Karpas-422 (cell line): ENCODE measurements around the gene NUP58. TPM values are rescaled to one million over a fixed set of nuclear protein-coding genes. Genes with fewer than 3 reads are reported as not detected.
A peak's percentile ranks its signal among the peaks of the same experiment; 100 is the strongest.

ENCODE experiments used
- DNase-seq: peaks from one replicate; pipeline ENCODE4 v3.0.0-alpha.2; 2015
- H2AFZ ChIP-seq: fragments of 200-600 bp; sonication (generic); 2 replicates; pipeline ENCODE4 v1.6.1; 2014; ENCODE audit warnings: antibody characterized with exemption, low read length, mixed read lengths
- H3K27ac ChIP-seq: fragments of 200-600 bp; sonication (generic); 2 replicates; pipeline ENCODE4 v1.5.1; 2014; ENCODE audit warnings: mild to moderate bottlenecking, low read length, moderate library complexity
- H3K27me3 ChIP-seq: fragments of 200-600 bp; sonication (generic); 2 replicates; pipeline ENCODE4 v1.6.1; 2014; ENCODE audit warnings: low read length, mixed read lengths
- H3K36me3 ChIP-seq: fragments of 200-600 bp; sonication (generic); 2 replicates; pipeline ENCODE4 v1.6.1; 2014; ENCODE audit warnings: low read length, mixed read lengths; ENCODE audit not compliant: insufficient read depth
- H3K4me1 ChIP-seq: fragments of 200-600 bp; sonication (generic); 2 replicates; pipeline ENCODE4 v1.6.1; 2014; ENCODE audit warnings: mild to moderate bottlenecking, low read length, mixed read lengths
- H3K4me2 ChIP-seq: fragments of 200-600 bp; sonication (generic); 2 replicates; pipeline ENCODE4 v1.6.1; 2014; ENCODE audit warnings: low read length, low read depth, mild to moderate bottlenecking; ENCODE audit not compliant: poor library complexity, severe bottlenecking
- H3K4me3 ChIP-seq: fragments of 200-600 bp; sonication (generic); 2 replicates; pipeline ENCODE4 v1.5.1; 2014; ENCODE audit warnings: mild to moderate bottlenecking, antibody characterized with exemption, low read length, mixed read lengths
- H3K79me2 ChIP-seq: fragments of 200-600 bp; sonication (generic); 2 replicates; pipeline ENCODE4 v1.6.1; 2014; ENCODE audit warnings: mild to moderate bottlenecking, low read length, mixed read lengths
- H3K9ac ChIP-seq: fragments of 200-600 bp; sonication (generic); 2 replicates; pipeline ENCODE4 v1.6.0; 2014; ENCODE audit warnings: low read length
- H3K9me2 ChIP-seq: fragments of 200-600 bp; sonication (generic), shearing (Covaris generic); replicated peaks from 2 replicates; pipeline ENCODE4 v1.6.0; 2014; ENCODE audit warnings: mild to moderate bottlenecking, low read length, moderate library complexity; ENCODE audit not compliant: insufficient read depth
- H3K9me3 ChIP-seq: fragments of 300-700, 200-600 bp; sonication (generic); 2 replicates; pipeline ENCODE4 v1.6.1; 2014; ENCODE audit warnings: low read length, mixed read lengths
- H4K20me1 ChIP-seq: fragments of 200-600 bp; sonication (generic); 2 replicates; pipeline ENCODE4 v1.6.1; 2014; ENCODE audit warnings: mild to moderate bottlenecking, antibody characterized with exemption, low read length, low read depth; ENCODE audit not compliant: insufficient read depth
- total RNA-seq: library from RNA; depleted of rRNA; stranded (reverse); fragments of >200 nt; shearing (Covaris generic); gene quantifications from 2 replicates; pipeline ENCODE4 v1.2.3, GENCODE V29; 2014; ENCODE audit warnings: low replicate concordance

NUP58 gene
- total RNA-seq, 1 experiment from 2014 or later, result 96.1 TPM

DNA sequence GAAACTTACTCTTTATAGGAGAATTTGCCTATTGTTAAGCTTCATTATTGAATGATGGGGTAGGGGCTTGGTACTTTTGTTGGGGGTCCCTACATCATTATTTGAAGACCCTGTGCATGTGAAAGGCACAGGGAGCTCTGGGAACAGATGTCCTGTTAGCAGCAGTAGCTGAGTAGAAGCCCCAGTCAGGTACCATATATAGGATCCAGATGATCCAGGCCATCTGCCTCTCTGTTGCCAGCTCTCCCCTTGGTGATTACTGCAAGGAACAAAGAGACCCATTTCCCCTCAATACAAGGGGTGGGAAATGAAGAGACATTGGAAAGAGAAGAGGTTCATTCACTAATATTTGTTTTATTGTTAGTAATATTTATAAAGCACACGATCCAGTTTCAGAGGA lies 9.7 kb upstream of the NUP58 start:
- peaks cover 24% of the 10 kb centered on the region for H3K4me1 ChIP-seq
- peak overlapping the region; percentile 7; the same call in 1 of the 2 replicates for H2AFZ ChIP-seq
- H3K9ac ChIP-seq, result no peak overlapping the region

DNA sequence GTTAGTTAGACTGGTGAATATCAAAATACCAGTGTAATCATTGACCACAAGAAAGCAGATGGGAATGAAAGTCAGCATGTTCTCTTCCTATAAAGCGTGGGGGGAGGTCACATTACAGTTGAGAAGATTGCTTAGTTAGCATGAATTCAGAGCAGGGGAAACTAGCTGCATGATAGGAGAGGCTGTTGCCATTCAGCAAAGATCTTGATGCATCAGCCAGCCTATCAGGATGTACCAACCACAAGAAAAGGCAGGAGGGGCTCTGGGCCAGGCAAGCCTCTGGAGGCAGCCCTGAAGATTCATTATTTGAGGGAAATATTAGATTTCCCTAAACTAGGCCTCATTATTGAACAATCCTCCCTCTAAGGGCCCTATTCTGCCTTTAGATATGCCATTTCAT lies 9.1 kb upstream of the NUP58 start:
- peak overlapping the region; percentile 72; the same call in 1 of the 2 replicates for H2AFZ ChIP-seq
- peak overlapping the region; percentile 26; the same call in 1 of the 2 replicates for H3K9ac ChIP-seq
- H3K27me3 ChIP-seq, result no peaks in the 10 kb centered on the region
- no peak overlapping the region for H3K27ac ChIP-seq
- H3K4me1 ChIP-seq, result peaks cover 24% of the 10 kb centered on the region
- H3K4me3 ChIP-seq, result no peak overlapping the region
- H3K9me2 ChIP-seq, result no peaks in the 10 kb centered on the region
- no peak for DNase-seq
- no peaks in the 10 kb centered on the region for H3K79me2 ChIP-seq
- H4K20me1 ChIP-seq, result no peaks in the 10 kb centered on the region
- no peaks in the 10 kb centered on the region for H3K36me3 ChIP-seq
- no peak overlapping the region for H3K4me2 ChIP-seq
- H3K9me3 ChIP-seq, result no peaks in the 10 kb centered on the region

More for the DNA sequence above, 9.7 kb upstream of the NUP58 start:
- Histone ChIP-seq H3K27me3 (no peaks in the 10 kb centered on the region), H3K4me3 (no peak overlapping the region), H3K27ac (no peak overlapping the region), H3K9me2 (no peaks in the 10 kb centered on the region), H3K79me2 (no peaks in the 10 kb centered on the region), H3K9me3 (no peaks in the 10 kb centered on the region), H3K4me2 (no peak overlapping the region), H3K36me3 (no peaks in the 10 kb centered on the region), H4K20me1 (no peaks in the 10 kb centered on the region)
- DNase-seq, result no peak

DNA sequence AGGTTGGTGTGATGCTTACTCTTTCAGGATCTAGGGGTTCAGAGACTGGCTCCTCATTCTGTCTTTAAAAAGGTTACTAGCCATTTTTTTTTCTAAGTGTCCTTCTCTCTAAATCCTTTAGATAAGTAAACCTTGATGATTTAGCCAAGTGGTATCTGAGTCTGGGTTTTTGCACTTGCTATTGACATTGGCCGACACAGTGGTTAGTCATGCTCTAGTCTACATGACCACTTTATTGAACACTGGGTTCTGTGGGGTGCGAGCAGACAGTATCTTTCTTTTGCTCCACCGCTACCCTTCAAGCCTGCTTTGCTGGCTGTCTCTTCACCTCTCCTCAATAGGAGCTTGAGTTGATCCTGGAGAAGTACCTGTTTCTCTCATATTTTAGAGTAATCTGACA lies 6.2 kb upstream of the NUP58 start:
- Histone ChIP-seq H3K27me3 (no peaks in the 10 kb centered on the region), H3K4me2 (no peak overlapping the region), H3K4me1 (peaks cover 6% of the 10 kb centered on the region), H3K9ac (no peak overlapping the region), H3K4me3 (no peak overlapping the region), H3K9me2 (no peaks in the 10 kb centered on the region), H3K79me2 (no peaks in the 10 kb centered on the region), H3K9me3 (0 out of 2 replicates have a peak, but pooled peaks cover 2% of the 10 kb centered on the region), H3K36me3 (no peaks in the 10 kb centered on the region), H4K20me1 (no peaks in the 10 kb centered on the region), H2AFZ (no peak overlapping the region), H3K27ac (no peak overlapping the region)
- DNase-seq, result no peak

DNA sequence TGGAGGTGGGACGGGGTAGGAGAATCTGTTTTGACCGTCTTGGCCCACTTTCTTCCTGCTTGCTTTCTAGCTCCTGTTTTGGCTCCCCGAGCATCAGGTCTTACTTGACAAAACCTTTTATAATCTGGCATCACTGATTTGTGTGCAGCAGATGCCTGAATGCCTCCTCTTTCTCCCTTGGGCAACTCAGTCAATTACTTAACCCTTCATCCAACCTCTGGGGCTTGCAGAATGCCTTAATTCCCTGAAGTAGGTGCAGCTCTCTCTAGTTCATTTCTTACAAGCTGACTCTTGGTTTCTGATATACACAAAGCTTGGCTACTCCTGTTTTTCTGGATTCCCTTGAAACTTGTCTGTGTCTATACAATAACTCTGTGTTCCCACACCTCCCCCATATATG lies 5.7 kb upstream of the NUP58 start:
- Histone ChIP-seq H3K4me2 (no peak overlapping the region), H2AFZ (no peak overlapping the region), H3K9ac (no peak overlapping the region), H3K4me3 (no peak overlapping the region), H3K9me2 (no peaks in the 10 kb centered on the region), H3K27me3 (no peaks in the 10 kb centered on the region), H3K27ac (no peak overlapping the region), H3K36me3 (no peaks in the 10 kb centered on the region), H3K9me3 (0 out of 2 replicates have a peak, but pooled peaks cover 2% of the 10 kb centered on the region), H4K20me1 (no peaks in the 10 kb centered on the region), H3K4me1 (peaks cover 6% of the 10 kb centered on the region), H3K79me2 (no peaks in the 10 kb centered on the region)
- DNase-seq, result no peak

DNA sequence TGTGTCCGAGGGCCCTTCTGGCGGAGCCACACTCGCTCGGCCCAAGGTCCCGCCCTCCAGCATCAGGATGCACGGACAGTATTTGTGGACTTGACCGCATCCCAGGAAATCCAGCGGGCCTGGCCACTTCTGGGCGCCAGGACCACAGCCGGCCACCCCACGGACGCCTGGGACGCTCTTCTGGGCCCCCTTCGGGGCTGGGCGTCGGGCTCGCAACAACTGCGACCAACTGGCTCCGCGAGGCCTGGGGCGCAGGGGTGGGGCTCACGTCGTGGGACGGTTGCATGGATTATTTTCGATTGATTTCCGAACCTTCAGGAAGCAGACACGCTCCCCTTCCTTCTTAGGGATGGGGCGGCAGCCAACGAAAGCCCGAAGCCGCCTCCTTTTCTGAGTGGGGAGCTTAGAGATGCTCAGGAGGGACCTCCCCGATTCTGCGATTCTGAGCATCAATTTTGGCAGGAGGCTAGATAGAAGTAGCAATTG lies 521 bp upstream of the NUP58 start:
- Histone ChIP-seq H3K9me2 (no peaks in the 10 kb centered on the region), H3K27ac (no peak overlapping the region), H3K4me3 (peak overlapping the region; percentile 88; the same call in 1 of the 2 replicates), H3K79me2 (peaks cover 44% of the 10 kb centered on the region), H3K27me3 (no peaks in the 10 kb centered on the region), H3K4me1 (peaks cover 21% of the 10 kb centered on the region), H4K20me1 (peaks cover 19% of the 10 kb centered on the region), H3K36me3 (peaks cover 26% of the 10 kb centered on the region), H3K9me3 (0 out of 2 replicates have a peak, but pooled peaks cover 2% of the 10 kb centered on the region), H2AFZ (peak overlapping the region; percentile 87), H3K4me2 (peak overlapping the region; percentile 77), H3K9ac (peak overlapping the region; percentile 60)
- DNase-seq, result no peak

DNA sequence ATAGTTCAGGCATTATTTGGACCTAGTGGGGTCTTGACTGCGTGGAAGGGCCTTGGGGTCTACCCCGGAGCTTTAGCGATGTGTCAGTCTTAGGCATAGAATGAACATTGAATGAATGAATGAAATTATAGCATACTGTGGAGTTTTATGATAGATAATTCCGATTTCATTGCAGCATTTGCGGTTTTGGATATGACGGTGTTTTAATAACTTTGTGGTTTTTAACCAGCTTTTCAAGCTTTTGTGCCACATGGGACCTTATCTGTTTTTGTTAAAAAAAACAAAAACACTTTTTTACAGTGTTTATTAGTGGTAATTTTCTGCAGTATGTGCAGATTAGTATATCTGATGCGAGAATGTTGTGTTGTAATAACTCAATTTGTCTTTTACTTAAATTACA lies 696 bp downstream of the NUP58 start:
- Histone ChIP-seq H2AFZ (no peak overlapping the region; the same call in 1 of the 2 replicates), H3K4me1 (peaks cover 21% of the 10 kb centered on the region), H3K9me2 (no peaks in the 10 kb centered on the region), H3K36me3 (peaks cover 34% of the 10 kb centered on the region), H3K27me3 (no peaks in the 10 kb centered on the region), H3K4me2 (peak overlapping the region; percentile 77), H3K4me3 (peak overlapping the region; percentile 88), H3K9me3 (0 out of 2 replicates have a peak, but pooled peaks cover 2% of the 10 kb centered on the region), H3K9ac (peak overlapping the region; percentile 87), H4K20me1 (peaks cover 19% of the 10 kb centered on the region), H3K79me2 (peaks cover 55% of the 10 kb centered on the region), H3K27ac (peak overlapping the region; percentile 66)
- no peak for DNase-seq

DNA sequence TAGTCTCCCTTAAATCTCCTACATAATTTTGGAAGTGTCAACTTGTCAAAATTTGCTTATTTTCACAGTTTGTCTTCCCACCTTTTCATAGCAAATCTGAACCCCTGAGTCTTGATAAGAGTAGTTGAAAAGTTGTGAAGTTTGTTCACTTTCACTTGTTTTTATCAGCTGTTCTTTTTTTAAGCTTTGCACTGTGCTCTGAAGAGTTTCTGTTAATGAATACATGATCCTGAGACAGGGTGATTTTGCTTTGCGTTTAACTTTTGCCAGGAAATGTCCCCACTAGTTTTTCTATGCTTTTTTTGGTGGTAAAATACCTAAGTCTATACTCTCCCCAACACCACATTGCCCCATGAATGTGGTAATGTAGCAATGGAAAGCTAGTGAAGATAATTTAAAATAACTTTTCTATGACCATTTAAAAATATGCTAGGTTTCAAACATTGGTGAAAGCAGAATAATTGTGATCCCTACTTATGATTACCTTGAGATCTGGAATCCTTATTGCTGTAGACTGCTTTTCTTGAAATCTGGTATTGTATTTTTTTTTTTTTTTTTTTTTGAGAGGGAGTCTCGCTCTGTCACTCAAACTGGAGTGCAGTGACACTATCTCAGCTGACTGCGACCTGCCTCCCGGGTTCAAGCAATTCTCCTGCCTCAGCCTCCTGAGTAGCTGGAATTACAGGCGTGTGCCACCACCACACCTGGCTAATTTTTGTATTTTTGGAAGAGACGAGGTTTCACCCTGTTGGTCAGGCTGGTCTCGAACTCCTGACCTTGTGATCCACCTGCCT lies 5.4 kb downstream of the NUP58 start:
- H3K27me3 ChIP-seq, result no peaks in the 10 kb centered on the region
- peaks cover 19% of the 10 kb centered on the region for H4K20me1 ChIP-seq
- no peaks in the 10 kb centered on the region for H3K9me3 ChIP-seq
- peaks cover 81% of the 10 kb centered on the region for H3K79me2 ChIP-seq
- H3K27ac ChIP-seq, result no peak overlapping the region
- no peak for DNase-seq
- no peak overlapping the region for H3K9ac ChIP-seq
- no peaks in the 10 kb centered on the region for H3K9me2 ChIP-seq
- no peak overlapping the region for H3K4me2 ChIP-seq
- no peak overlapping the region for H3K4me3 ChIP-seq
- no peak overlapping the region for H2AFZ ChIP-seq
- H3K36me3 ChIP-seq, result peaks cover 70% of the 10 kb centered on the region
- peaks cover 16% of the 10 kb centered on the region for H3K4me1 ChIP-seq

DNA sequence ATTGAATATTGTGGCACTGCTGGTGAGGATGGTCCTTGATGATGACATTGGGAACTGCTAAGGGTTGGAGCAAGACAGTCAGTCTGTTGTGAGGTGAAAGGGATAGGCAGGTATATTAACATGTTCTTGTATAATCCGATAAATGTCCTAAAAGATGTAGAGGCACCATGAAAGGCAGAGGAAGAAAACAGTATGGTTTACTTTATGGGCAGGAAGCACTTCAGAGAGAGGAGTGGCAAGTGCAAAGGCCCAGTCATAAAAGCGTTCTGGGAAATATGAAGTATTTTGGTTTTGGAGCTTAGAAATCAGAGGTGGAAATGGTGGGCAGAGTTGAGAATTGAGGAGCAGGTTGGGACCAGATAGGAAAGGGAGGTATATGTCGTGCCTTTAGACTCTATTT lies 9.5 kb downstream of the NUP58 start:
- DNase-seq, result no peak
- H3K4me2 ChIP-seq, result no peak overlapping the region
- H4K20me1 ChIP-seq, result no peaks in the 10 kb centered on the region
- no peak overlapping the region for H3K9ac ChIP-seq
- peaks cover 66% of the 10 kb centered on the region for H3K79me2 ChIP-seq
- H3K36me3 ChIP-seq, result peaks cover 75% of the 10 kb centered on the region
- no peaks in the 10 kb centered on the region for H3K27me3 ChIP-seq
- no peaks in the 10 kb centered on the region for H3K4me1 ChIP-seq
- no peak overlapping the region for H2AFZ ChIP-seq
- no peaks in the 10 kb centered on the region for H3K9me3 ChIP-seq
- H3K9me2 ChIP-seq, result no peaks in the 10 kb centered on the region
- H3K4me3 ChIP-seq, result no peak overlapping the region
- H3K27ac ChIP-seq, result no peak overlapping the region
